Measurements from ENCODE around the gene HOXA1.

The HOXA1 gene

GRCh38 chr7:27095897-27096767 lies at the start of gene HOXA1:
HOXA1 (minus strand) TSS chr7:27096000; CDS start chr7:27095912, 88 bp downstream.
- H3K4me1 ChIP-seq (ENCODE audit: control insufficient read depth, insufficient read depth, low read length), result peaks cover 20% of the 10 kb centered on the region
- H3K27ac ChIP-seq (ENCODE audit: low read length), result peak within 1 kb of the TSS; percentile 97
- peak within 1 kb of the TSS; percentile 96 to 97 for H3K4me3 ChIP-seq (ENCODE audit: low read length in 2 of 2)
- H3K27me3 ChIP-seq (ENCODE audit: control insufficient read depth in 1 of 2, insufficient read depth in 2 of 2, low read length in 2 of 2), result no peaks in the 10 kb centered on the region
- peak within 1 kb of the TSS; percentile 92 to 94 for H3K9ac ChIP-seq (ENCODE audit: low read length in 2 of 2)
- H3K9me3 ChIP-seq (ENCODE audit: control insufficient read depth in 2 of 2, low read length in 2 of 2), result no peaks in the 10 kb centered on the region
- H3K36me3 ChIP-seq (ENCODE audit: control insufficient read depth in 2 of 2, insufficient read depth in 2 of 2, low read length in 2 of 2), result no peaks in the 10 kb centered on the region

- no peaks in the 10 kb centered on the region for H3K36me3 ChIP-seq (ENCODE audit: control insufficient read depth in 2 of 2, insufficient read depth in 2 of 2, low read length in 2 of 2)
- H3K27me3 ChIP-seq (ENCODE audit: control insufficient read depth in 1 of 2, insufficient read depth in 2 of 2, low read length in 2 of 2), result peaks cover 37 to 39% of the 10 kb centered on the region in 2 donors
- H3K9ac ChIP-seq (ENCODE audit: low read length in 2 of 2), result no peak overlapping the region
- H3K4me1 ChIP-seq (ENCODE audit: control insufficient read depth, insufficient read depth, low read length), result peaks cover 24% of the 10 kb centered on the region
- peak overlapping the region; percentile 31 for H3K27ac ChIP-seq (ENCODE audit: low read length)
- peak overlapping the region in 1 of 2 donors; percentile 94 for H3K4me3 ChIP-seq (ENCODE audit: low read length in 2 of 2)
- H3K9me3 ChIP-seq (ENCODE audit: control insufficient read depth in 2 of 2, low read length in 2 of 2), result no peaks in the 10 kb centered on the region
Measured at GRCh38 chr7:27145165-27145913, 49.5 kb upstream of the HOXA1 start.

DNA sequence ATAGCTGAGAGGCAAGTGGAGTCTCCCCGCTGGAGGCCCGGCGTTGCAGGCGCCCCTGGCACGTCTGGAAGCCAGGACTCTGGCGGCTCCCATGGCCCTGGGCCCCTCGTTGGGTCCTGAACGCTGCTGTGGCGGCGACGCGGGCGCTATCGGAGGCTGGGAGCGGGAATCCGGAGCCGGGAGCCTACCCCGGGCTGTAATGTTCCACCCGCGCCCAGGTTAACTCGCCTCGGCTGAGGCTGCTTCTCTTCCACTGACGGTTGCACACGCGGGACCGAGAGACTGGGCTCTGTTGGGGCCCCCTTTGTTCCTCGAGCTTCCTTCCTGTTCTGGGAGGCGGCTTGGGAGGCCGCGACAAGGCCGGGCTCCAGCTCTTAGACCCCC lies 49.0 kb upstream of the HOXA1 start:
- H3K9me3 ChIP-seq (ENCODE audit: control insufficient read depth in 2 of 2, low read length in 2 of 2), result no peaks in the 10 kb centered on the region
- no peaks in the 10 kb centered on the region for H3K36me3 ChIP-seq (ENCODE audit: control insufficient read depth in 2 of 2, insufficient read depth in 2 of 2, low read length in 2 of 2)
- peak overlapping the region; percentile 31 for H3K27ac ChIP-seq (ENCODE audit: low read length)
- peak overlapping the region; percentile 68 to 94 for H3K4me3 ChIP-seq (ENCODE audit: low read length in 2 of 2)
- H3K4me1 ChIP-seq (ENCODE audit: control insufficient read depth, insufficient read depth, low read length), result peaks cover 29% of the 10 kb centered on the region
- peak overlapping the region in 1 of 2 donors; percentile 60 for H3K9ac ChIP-seq (ENCODE audit: low read length in 2 of 2)
- peaks cover 34 to 37% of the 10 kb centered on the region in 2 donors for H3K27me3 ChIP-seq (ENCODE audit: control insufficient read depth in 1 of 2, insufficient read depth in 2 of 2, low read length in 2 of 2)

- H3K27me3 ChIP-seq (ENCODE audit: control insufficient read depth in 1 of 2, insufficient read depth in 2 of 2, low read length in 2 of 2), result peaks cover 34 to 37% of the 10 kb centered on the region in 2 donors
- H3K9ac ChIP-seq (ENCODE audit: low read length in 2 of 2), result peak overlapping the region in 1 of 2 donors; percentile 60
- peak overlapping the region; percentile 95 for H3K27ac ChIP-seq (ENCODE audit: low read length)
- no peaks in the 10 kb centered on the region for H3K9me3 ChIP-seq (ENCODE audit: control insufficient read depth in 2 of 2, low read length in 2 of 2)
- no peaks in the 10 kb centered on the region for H3K36me3 ChIP-seq (ENCODE audit: control insufficient read depth in 2 of 2, insufficient read depth in 2 of 2, low read length in 2 of 2)
- H3K4me1 ChIP-seq (ENCODE audit: control insufficient read depth, insufficient read depth, low read length), result peaks cover 33% of the 10 kb centered on the region
- H3K4me3 ChIP-seq (ENCODE audit: low read length in 2 of 2), result peak overlapping the region; percentile 68 to 94
Measured at GRCh38 chr7:27143950-27144780, 48.4 kb upstream of the HOXA1 start.

DNA sequence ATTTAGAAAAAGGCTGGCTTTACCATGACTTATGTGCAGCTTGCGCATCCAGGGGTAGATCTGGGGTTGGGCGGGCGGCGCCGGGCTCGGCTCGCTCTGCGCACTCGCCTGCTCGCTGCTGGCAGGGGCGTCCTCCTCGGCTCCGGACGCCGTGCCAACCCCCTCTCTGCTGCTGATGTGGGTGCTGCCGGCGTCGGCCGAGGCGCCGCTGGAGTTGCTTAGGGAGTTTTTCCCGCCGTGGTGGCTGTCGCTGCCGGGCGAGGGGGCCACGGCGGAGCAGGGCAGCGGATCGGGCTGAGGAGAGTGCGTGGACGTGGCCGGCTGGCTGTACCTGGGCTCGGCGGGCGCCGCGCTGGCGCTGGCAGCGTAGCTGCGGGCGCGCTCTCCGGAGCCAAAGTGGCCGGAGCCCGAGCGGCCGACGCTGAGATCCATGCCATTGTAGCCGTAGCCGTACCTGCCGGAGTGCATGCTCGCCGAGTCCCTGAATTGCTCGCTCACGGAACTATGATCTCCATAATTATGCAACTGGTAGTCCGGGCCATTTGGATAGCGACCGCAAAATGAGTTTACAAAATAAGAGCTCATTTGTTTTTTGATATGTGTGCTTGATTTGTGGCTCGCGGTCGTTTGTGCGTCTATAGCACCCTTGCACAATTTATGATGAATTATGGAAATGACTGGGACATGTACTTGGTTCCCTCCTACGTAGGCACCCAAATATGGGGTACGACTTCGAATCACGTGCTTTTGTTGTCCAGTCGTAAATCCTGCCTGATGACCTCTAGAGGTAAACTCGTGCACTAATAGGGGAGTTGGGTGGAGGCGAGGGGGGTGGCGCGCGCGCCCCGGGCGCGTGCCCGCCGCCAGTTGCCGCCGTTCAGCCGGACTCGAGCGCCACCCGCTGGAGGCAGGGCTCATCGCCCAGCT lies 47.5 kb upstream of the HOXA1 start, which contains the start of gene HOXA5:
TSS of gene HOXA5 (minus strand) at position 659 of the 927 bp plus-strand sequence. CDS start at position 585, 74 bp downstream.
- H3K9me3 ChIP-seq (ENCODE audit: control insufficient read depth in 2 of 2, low read length in 2 of 2), result no peaks in the 10 kb centered on the region
- peaks cover 29 to 33% of the 10 kb centered on the region in 2 donors for H3K27me3 ChIP-seq (ENCODE audit: control insufficient read depth in 1 of 2, insufficient read depth in 2 of 2, low read length in 2 of 2)
- peak within 1 kb of the TSS; percentile 78 to 94 for H3K4me3 ChIP-seq (ENCODE audit: low read length in 2 of 2)
- H3K36me3 ChIP-seq (ENCODE audit: control insufficient read depth in 2 of 2, insufficient read depth in 2 of 2, low read length in 2 of 2), result no peaks in the 10 kb centered on the region
- H3K27ac ChIP-seq (ENCODE audit: low read length), result peak within 1 kb of the TSS; percentile 95
- H3K4me1 ChIP-seq (ENCODE audit: control insufficient read depth, insufficient read depth, low read length), result peaks cover 40% of the 10 kb centered on the region
- H3K9ac ChIP-seq (ENCODE audit: low read length in 2 of 2), result peak within 1 kb of the TSS; percentile 93 to 96

DNA sequence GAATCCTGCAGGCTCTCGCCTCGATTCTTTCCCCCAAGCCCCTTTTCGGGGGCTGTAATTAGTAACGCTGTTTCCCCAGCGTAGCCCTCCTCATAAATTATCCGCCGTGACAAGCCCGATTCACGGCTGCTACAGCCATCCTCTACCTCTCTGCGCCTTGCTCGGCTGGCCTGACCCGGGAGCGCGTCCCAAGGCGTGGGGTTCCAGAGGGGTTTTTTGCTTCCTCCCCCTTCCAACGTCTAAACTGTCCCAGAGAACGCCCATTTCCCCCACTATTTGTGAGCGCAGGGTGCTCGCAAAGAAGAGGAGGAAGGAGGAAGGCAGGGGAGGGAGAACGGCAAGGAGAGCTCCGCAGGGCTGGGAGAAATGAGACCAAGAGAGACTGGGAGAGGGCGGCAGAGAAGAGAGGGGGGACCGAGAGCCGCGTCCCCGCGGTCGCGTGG lies 46.8 kb upstream of the HOXA1 start:
- Histone ChIP-seq H3K4me1 (ENCODE audit: control insufficient read depth, insufficient read depth, low read length) (peaks cover 40% of the 10 kb centered on the region), H3K27me3 (ENCODE audit: control insufficient read depth in 1 of 2, insufficient read depth in 2 of 2, low read length in 2 of 2) (peaks cover 25 to 31% of the 10 kb centered on the region in 2 donors)

DNA sequence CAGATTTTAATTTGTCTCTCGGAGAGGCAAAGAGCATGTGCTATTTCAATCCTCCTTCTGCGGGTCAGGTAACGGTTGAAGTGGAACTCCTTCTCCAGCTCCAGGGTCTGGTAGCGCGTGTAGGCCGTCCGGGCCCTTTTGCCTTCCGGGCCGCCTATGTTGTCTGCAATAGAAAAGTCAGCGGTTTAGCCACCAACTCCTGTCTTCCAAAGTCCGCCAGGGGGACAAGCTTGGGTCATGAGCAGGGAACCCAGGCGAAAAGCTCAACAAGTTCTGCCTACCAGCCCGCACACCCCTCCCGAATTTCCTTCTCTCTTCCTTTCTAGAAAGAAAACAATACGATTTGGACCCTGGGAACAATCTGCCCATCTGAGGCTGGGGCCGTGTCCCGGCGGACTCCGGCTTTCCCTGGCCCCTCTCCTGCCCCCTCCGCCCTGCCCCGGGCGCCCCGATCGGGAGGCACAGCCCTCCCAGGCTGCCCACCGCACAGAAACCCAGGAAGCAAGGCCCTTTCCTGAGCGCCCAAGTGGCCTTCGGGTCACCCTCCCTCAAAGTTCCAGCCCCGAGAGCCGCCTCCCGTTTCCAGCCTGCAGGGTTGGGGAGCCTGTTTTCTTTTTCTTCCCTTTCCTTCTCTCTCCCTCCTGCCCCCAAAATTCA lies 46.3 kb upstream of the HOXA1 start:
- H3K9ac ChIP-seq (ENCODE audit: low read length in 2 of 2), result peak overlapping the region; percentile 93 to 96
- H3K27ac ChIP-seq (ENCODE audit: low read length), result peak overlapping the region; percentile 95
- peak overlapping the region; percentile 78 to 94 for H3K4me3 ChIP-seq (ENCODE audit: low read length in 2 of 2)

More for the DNA sequence above, 46.8 kb upstream of the HOXA1 start:
- peak overlapping the region; percentile 93 to 96 for H3K9ac ChIP-seq (ENCODE audit: low read length in 2 of 2)
- H3K27ac ChIP-seq (ENCODE audit: low read length), result peak overlapping the region; percentile 95
- H3K36me3 ChIP-seq (ENCODE audit: control insufficient read depth in 2 of 2, insufficient read depth in 2 of 2, low read length in 2 of 2), result no peaks in the 10 kb centered on the region
- peak overlapping the region; percentile 78 to 94 for H3K4me3 ChIP-seq (ENCODE audit: low read length in 2 of 2)
- H3K9me3 ChIP-seq (ENCODE audit: control insufficient read depth in 2 of 2, low read length in 2 of 2), result no peaks in the 10 kb centered on the region

DNA sequence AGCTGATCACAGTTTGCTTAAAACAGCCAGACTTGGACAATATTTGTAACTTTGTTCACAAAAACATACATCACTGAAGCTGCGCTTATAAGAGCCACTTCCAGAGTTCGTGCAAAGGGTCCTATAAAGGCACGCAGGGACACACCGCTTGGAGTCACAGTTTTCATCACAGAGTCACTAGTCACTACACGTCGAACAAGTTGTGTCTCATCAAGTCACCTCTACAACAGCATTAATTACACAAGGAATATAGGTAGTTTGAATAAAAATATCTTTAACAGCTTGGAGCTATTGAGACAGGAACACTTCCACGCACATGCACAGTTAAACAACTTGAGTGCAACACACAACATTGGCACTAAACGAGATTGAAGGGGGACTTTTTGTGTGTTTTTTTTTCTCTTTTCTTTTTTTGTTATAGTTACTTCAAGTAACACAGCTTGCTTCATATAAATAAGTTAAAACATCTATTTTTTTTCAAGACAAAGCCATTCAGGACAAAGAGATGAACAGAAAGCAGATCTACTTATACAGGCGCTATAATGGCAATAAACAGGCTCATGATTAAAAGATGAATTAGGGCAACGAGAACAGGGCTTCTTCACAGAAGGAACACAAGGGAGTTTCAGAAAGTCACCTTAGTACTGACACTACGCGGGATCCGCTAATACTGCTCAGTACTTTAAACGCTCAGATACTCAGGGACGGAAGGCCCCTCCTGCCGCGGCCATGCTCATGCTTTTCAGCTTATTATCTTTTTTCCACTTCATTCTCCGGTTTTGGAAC lies 45.5 kb upstream of the HOXA1 start:
- Histone ChIP-seq H3K27me3 (ENCODE audit: control insufficient read depth in 1 of 2, insufficient read depth in 2 of 2, low read length in 2 of 2) (peaks cover 13 to 20% of the 10 kb centered on the region in 2 donors), H3K9ac (ENCODE audit: low read length in 2 of 2) (peak overlapping the region; percentile 93 to 96), H3K27ac (ENCODE audit: low read length) (peak overlapping the region; percentile 95), H3K9me3 (ENCODE audit: control insufficient read depth in 2 of 2, low read length in 2 of 2) (no peaks in the 10 kb centered on the region), H3K36me3 (ENCODE audit: control insufficient read depth in 2 of 2, insufficient read depth in 2 of 2, low read length in 2 of 2) (no peaks in the 10 kb centered on the region), H3K4me3 (ENCODE audit: low read length in 2 of 2) (peak overlapping the region; percentile 78 to 94), H3K4me1 (ENCODE audit: control insufficient read depth, insufficient read depth, low read length) (peaks cover 44% of the 10 kb centered on the region)

More for the DNA sequence above, 46.3 kb upstream of the HOXA1 start:
- H3K4me1 ChIP-seq (ENCODE audit: control insufficient read depth, insufficient read depth, low read length), result peaks cover 38% of the 10 kb centered on the region
- no peaks in the 10 kb centered on the region for H3K9me3 ChIP-seq (ENCODE audit: control insufficient read depth in 2 of 2, low read length in 2 of 2)
- H3K36me3 ChIP-seq (ENCODE audit: control insufficient read depth in 2 of 2, insufficient read depth in 2 of 2, low read length in 2 of 2), result no peaks in the 10 kb centered on the region
- H3K27me3 ChIP-seq (ENCODE audit: control insufficient read depth in 1 of 2, insufficient read depth in 2 of 2, low read length in 2 of 2), result peaks cover 19 to 28% of the 10 kb centered on the region in 2 donors
